ENCODE results near the gene DAZL. TPM values are rescaled to one million over a fixed set of nuclear protein-coding genes. Genes with fewer than 3 reads are reported as not detected.
"Not testable (repeated sequence)": the region's sequence is repeated elsewhere in the genome, so short reads cannot be mapped to it uniquely, and the experiment has no call there.

The DAZL gene
- total RNA-seq, 1 donor from 2014 or later: not detected

DNA sequence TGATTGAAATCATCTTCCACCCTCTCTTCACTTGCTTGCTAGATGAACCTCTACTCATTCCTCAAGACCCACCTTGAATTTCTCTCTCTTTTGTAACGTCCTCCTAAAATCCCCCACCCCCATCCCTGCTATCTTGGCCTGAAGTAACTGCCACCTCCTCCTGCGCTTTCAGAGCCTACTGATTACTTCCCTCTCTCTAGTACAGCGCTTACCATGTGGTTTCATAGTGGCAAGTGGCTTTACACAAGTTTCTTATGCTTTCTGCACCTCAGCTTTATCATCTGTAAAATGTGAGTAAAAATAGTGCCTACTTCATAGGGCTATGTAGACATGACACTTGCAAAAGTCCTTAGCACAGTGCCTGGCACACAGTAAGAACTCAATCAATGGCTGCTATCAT, 28.7 kb upstream of the DAZL start:
- intact Hi-C loops (cut with DNase I): no loop called here
- H3K9me3 ChIP-seq: no peaks in the 10 kb centered on the region
- H3K27me3 ChIP-seq: no peaks in the 10 kb centered on the region
- TF ChIP-seq, protein P1, sequence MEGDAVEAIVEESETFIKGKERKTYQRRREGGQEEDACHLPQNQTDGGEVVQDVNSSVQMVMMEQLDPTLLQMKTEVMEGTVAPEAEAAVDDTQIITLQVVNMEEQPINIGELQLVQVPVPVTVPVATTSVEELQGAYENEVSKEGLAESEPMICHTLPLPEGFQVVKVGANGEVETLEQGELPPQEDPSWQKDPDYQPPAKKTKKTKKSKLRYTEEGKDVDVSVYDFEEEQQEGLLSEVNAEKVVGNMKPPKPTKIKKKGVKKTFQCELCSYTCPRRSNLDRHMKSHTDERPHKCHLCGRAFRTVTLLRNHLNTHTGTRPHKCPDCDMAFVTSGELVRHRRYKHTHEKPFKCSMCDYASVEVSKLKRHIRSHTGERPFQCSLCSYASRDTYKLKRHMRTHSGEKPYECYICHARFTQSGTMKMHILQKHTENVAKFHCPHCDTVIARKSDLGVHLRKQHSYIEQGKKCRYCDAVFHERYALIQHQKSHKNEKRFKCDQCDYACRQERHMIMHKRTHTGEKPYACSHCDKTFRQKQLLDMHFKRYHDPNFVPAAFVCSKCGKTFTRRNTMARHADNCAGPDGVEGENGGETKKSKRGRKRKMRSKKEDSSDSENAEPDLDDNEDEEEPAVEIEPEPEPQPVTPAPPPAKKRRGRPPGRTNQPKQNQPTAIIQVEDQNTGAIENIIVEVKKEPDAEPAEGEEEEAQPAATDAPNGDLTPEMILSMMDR (IDR thresholded peaks at IDR 0.05): no peak
- no peaks in the 10 kb centered on the region for H3K4me1 ChIP-seq
- no peak overlapping the region for H3K27ac ChIP-seq
- DNase-seq (ENCODE audit: low spot score in 2 of 2): no peak
- H3K4me3 ChIP-seq: no peak overlapping the region
- H3K36me3 ChIP-seq: no peaks in the 10 kb centered on the region

GRCh38 chr3:16632395-16632794, 27.2 kb upstream of the DAZL start:
- DNase-seq (ENCODE audit: low spot score in 2 of 2): no peak
- Histone ChIP-seq H3K27me3 (no peaks in the 10 kb centered on the region), H3K4me3 (no peak overlapping the region), H3K36me3 (no peaks in the 10 kb centered on the region), H3K4me1 (no peaks in the 10 kb centered on the region), H3K27ac (no peak overlapping the region), H3K9me3 (no peaks in the 10 kb centered on the region)
- TF ChIP-seq, protein P1 (IDR thresholded peaks at IDR 0.05): no peak
- intact Hi-C loops (cut with DNase I): no loop called here

DNA sequence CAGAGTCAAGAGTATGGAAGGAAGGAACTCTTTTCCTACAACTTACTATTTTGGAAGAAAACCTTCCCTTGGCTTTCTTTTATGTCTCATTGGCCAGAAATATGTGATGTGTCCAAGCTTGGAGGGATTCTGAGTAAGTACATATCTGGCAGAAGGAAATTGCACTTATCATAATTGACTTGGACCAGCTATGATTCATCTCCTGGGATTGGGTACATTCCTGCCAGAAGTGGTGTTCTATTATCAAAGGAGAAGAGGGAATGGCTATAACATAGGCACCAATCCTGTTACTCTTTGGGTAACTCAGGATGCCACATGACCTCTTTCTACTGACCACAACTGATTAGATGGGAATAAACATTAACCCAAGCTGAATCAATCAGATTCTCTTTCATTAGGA, 13.5 kb upstream of the DAZL start:
- TF ChIP-seq, protein P1 (IDR thresholded peaks at IDR 0.05): no peak
- Histone ChIP-seq H3K36me3 (no peaks in the 10 kb centered on the region), H3K27ac (no peak overlapping the region), H3K4me1 (no peaks in the 10 kb centered on the region), H3K4me3 (no peak overlapping the region), H3K9me3 (no peaks in the 10 kb centered on the region), H3K27me3 (no peaks in the 10 kb centered on the region)
- intact Hi-C loops (cut with DNase I): no loop called here
- DNase-seq (ENCODE audit: low spot score in 2 of 2): no peak

DNA sequence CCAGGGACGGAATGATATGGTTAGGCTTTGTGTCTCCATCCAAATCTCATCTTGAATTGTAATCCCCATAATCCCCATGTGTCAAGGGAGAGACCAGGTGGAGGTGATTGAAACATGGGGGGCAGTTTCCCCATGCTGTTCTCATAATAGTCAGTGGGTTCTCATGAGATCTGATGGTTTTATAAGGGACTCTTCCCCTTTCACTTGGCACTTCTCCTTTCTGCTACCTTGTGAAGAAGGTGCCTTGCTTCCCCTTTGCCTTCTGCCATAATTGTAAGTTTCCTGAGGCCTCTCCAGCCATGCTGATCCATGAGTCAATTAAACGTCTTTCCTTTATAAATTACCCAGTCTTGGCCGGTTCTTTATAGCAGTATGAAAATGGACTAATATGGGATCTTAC, 11.9 kb upstream of the DAZL start:
- DNase-seq (ENCODE audit: low spot score in 2 of 2); H3K4me3 ChIP-seq; H3K4me1 ChIP-seq; H3K27me3 ChIP-seq; intact Hi-C loops (cut with DNase I); H3K27ac ChIP-seq; H3K9me3 ChIP-seq; H3K36me3 ChIP-seq: not testable (repeated sequence)

- Histone ChIP-seq H3K27me3 (no peaks in the 10 kb centered on the region), H3K4me3 (no peak overlapping the region), H3K27ac (no peak overlapping the region), H3K4me1 (no peaks in the 10 kb centered on the region), H3K9me3 (no peaks in the 10 kb centered on the region), H3K36me3 (no peaks in the 10 kb centered on the region)
- DNase-seq (ENCODE audit: low spot score in 2 of 2): no peak
- intact Hi-C loops (cut with DNase I): no loop called here
- TF ChIP-seq, protein P1 (IDR thresholded peaks at IDR 0.05): no peak
Observed at GRCh38 chr3:16616083-16616482, 10.9 kb upstream of the DAZL start.

GRCh38 chr3:16614033-16615031, 9.1 kb upstream of the DAZL start:
- DNase-seq (ENCODE audit: low spot score in 2 of 2): no peak
- TF ChIP-seq, protein P1 (IDR thresholded peaks at IDR 0.05): no peak
- Histone ChIP-seq H3K9me3 (no peaks in the 10 kb centered on the region), H3K27ac (no peak overlapping the region), H3K27me3 (no peaks in the 10 kb centered on the region), H3K36me3 (no peaks in the 10 kb centered on the region), H3K4me1 (no peaks in the 10 kb centered on the region), H3K4me3 (no peak overlapping the region)
- intact Hi-C loops (cut with DNase I): no loop called here

Measured in ascending aorta (tissue), 2 donors.